ENCODE results near the gene RFTN1. TPM values are rescaled to one million over a fixed set of nuclear protein-coding genes. Genes with fewer than 3 reads are reported as not detected.

RFTN1 gene
- total and polyA plus RNA-seq, 2 experiments from 2014 or later = 3.3 to 7.2 TPM

GRCh38 chr3:16474216-16474615 lies 39.3 kb downstream of the RFTN1 start (continued):
- TF ChIP-seq ZNF462 (CRISPR knock-in tag; IDR thresholded peaks at IDR 0.05) (no peak), NANOG (IDR thresholded peaks at IDR 0.05; ENCODE audit: borderline replicate concordance) (no peak)
- TF ChIP-seq, protein P1, sequence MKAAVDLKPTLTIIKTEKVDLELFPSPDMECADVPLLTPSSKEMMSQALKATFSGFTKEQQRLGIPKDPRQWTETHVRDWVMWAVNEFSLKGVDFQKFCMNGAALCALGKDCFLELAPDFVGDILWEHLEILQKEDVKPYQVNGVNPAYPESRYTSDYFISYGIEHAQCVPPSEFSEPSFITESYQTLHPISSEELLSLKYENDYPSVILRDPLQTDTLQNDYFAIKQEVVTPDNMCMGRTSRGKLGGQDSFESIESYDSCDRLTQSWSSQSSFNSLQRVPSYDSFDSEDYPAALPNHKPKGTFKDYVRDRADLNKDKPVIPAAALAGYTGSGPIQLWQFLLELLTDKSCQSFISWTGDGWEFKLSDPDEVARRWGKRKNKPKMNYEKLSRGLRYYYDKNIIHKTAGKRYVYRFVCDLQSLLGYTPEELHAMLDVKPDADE (IDR thresholded peaks at IDR 0.05) = no peak

DNA sequence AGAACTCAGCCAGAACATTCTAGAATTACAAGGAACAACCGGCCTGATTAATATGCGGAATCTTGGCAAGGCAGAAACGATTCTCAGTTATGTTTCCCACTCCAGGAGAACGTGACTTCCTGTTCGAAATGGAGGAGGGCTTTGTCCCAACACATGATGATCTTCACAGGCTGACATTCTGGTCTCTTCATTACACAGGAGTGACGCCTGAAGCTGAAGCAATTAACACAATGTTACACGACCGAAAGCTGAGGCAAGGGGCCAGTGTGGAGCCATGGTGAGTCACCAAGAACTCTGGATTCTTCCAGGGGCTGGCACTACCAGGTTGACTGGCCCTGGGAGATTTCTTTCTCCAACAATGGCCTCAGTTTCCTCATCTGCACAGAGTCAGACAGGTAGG lies 40.9 kb downstream of the RFTN1 start:
- Mint-ChIP-seq H3K4me1 (peaks cover 21% of the 10 kb centered on the region), H3K4me3 (no peak overlapping the region)
- TF ChIP-seq JUNB (IDR thresholded peaks at IDR 0.05; ENCODE audit: unreplicated experiment) = no peak
- TF ChIP-seq ZNF462 (CRISPR knock-in tag; IDR thresholded peaks at IDR 0.05) = no peak
- TF ChIP-seq EZH2phosphoT487 (IDR thresholded peaks at IDR 0.05; ENCODE audit: unreplicated experiment) = no peak
- TF ChIP-seq NANOG (IDR thresholded peaks at IDR 0.05; ENCODE audit: borderline replicate concordance) = no peak
- no peak for TF ChIP-seq ZNF331 (CRISPR knock-in tag; IDR thresholded peaks at IDR 0.05; ENCODE audit: low read depth)
- TF ChIP-seq EZH2 (IDR thresholded peaks at IDR 0.05; ENCODE audit: low read depth, unreplicated experiment) = no peak
- TF ChIP-seq STAT1 (IDR thresholded peaks at IDR 0.05; ENCODE audit: unreplicated experiment) = no peak
- no peak for TF ChIP-seq ZNF114 (CRISPR knock-in tag; IDR thresholded peaks at IDR 0.05)

More for the DNA sequence above, 40.9 kb downstream of the RFTN1 start:
- DNase-seq (ENCODE audit: low spot score) (no peak), ATAC-seq (no peak)
- Histone ChIP-seq H2AFZ (no peak overlapping the region), H3K27ac (ENCODE audit: low read depth) (no peak overlapping the region), H3K36me3 (ENCODE audit: insufficient read depth) (no peaks in the 10 kb centered on the region), H3K4me1 (ENCODE audit: insufficient read depth) (peaks cover 16% of the 10 kb centered on the region), H3K4me3 (no peak overlapping the region), H3K4me2 (no peak overlapping the region), H3F3A (replicated peaks; ENCODE audit: low read depth) (no peaks in the 10 kb centered on the region), H3K27me3 (ENCODE audit: insufficient read depth) (no peaks in the 10 kb centered on the region), H4K20me1 (replicated peaks; ENCODE audit: insufficient read depth) (no peaks in the 10 kb centered on the region), H3K9me2 (ENCODE audit: insufficient read depth) (peaks cover 9% of the 10 kb centered on the region; the same call in 1 of the 2 replicates), H3K79me2 (replicated peaks; ENCODE audit: insufficient read depth) (no peaks in the 10 kb centered on the region)
- Mint-ChIP-seq H3K27ac (no peak overlapping the region), H3K27me3 (ENCODE audit: insufficient read depth, low read depth, poor library complexity) (peaks cover 5% of the 10 kb centered on the region), H3K36me3 (ENCODE audit: low read depth) (peaks cover 15% of the 10 kb centered on the region), H3K9me3 (peaks cover 13% of the 10 kb centered on the region)

All from GM23338 (cell line).